ENCODE data around the gene SP1. TPM values are rescaled to one million over a fixed set of nuclear protein-coding genes. Genes with fewer than 3 reads are reported as not detected.
"Not testable (repeated sequence)": the region's sequence is repeated elsewhere in the genome, so short reads cannot be mapped to it uniquely, and the experiment has no call there.

SP1 gene
- total RNA-seq, 6 experiments from 2014 or later: 38.2 to 51.8 (median 43.5) TPM

DNA sequence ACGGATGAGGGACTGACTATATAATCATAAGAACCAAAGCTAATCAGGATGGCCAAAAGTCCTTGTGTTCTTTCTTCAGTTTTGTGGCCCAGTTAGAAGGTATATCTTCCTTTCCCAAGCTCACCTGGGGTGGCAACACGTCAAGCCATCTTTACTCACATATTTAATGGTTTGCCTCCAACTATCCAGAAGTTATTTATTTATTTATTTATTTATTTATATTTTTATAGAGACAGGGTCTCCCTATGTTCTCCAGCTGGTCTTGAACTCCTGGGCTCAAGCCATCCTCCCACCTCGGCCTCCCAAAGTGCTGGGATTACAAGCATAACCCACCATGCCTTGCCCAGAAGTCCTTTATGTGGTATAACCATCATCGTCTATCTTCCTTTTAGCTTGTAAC, 32.1 kb upstream of the SP1 start:
- H3K9me3 Mint-ChIP-seq: no peaks in the 10 kb centered on the region
- no peak overlapping the region for H3K27ac Mint-ChIP-seq
- peaks cover 2% of the 10 kb centered on the region; the same call in 1 of the 2 replicates for H3K27me3 Mint-ChIP-seq (ENCODE audit: insufficient read depth)
- H3K4me1 Mint-ChIP-seq (ENCODE audit: low read depth): peaks cover 34% of the 10 kb centered on the region
- H3K36me3 Mint-ChIP-seq (ENCODE audit: low read depth): no peaks in the 10 kb centered on the region
- no peak for DNase-seq
- TF ChIP-seq CTCF (IDR thresholded peaks at IDR 0.05): no peak
- no peak overlapping the region for H3K4me3 Mint-ChIP-seq

GRCh38 chr12:53352331-53353256, 27.4 kb upstream of the SP1 start:
- no peak overlapping the region for H3K4me3 Mint-ChIP-seq
- no peaks in the 10 kb centered on the region for H3K9me3 Mint-ChIP-seq
- H3K27me3 Mint-ChIP-seq (ENCODE audit: insufficient read depth): peaks cover 3% of the 10 kb centered on the region
- peak; percentile 80 for DNase-seq
- H3K27ac Mint-ChIP-seq: no peak overlapping the region
- H3K4me1 Mint-ChIP-seq (ENCODE audit: low read depth): peaks cover 18% of the 10 kb centered on the region
- H3K36me3 Mint-ChIP-seq (ENCODE audit: low read depth): no peaks in the 10 kb centered on the region
- peak; percentile 95 for TF ChIP-seq CTCF (IDR thresholded peaks at IDR 0.05)

- no peaks in the 10 kb centered on the region for H3K36me3 Mint-ChIP-seq (ENCODE audit: low read depth)
- peaks cover 18% of the 10 kb centered on the region for H3K4me1 Mint-ChIP-seq (ENCODE audit: low read depth)
- DNase-seq: no peak
- H3K4me3 Mint-ChIP-seq: no peak overlapping the region
- no peak overlapping the region for H3K27ac Mint-ChIP-seq
- H3K9me3 Mint-ChIP-seq: no peaks in the 10 kb centered on the region
- TF ChIP-seq CTCF (IDR thresholded peaks at IDR 0.05): no peak
- peaks cover 3% of the 10 kb centered on the region for H3K27me3 Mint-ChIP-seq (ENCODE audit: insufficient read depth)
Observed at GRCh38 chr12:53353257-53353655, 26.7 kb upstream of the SP1 start.

DNA sequence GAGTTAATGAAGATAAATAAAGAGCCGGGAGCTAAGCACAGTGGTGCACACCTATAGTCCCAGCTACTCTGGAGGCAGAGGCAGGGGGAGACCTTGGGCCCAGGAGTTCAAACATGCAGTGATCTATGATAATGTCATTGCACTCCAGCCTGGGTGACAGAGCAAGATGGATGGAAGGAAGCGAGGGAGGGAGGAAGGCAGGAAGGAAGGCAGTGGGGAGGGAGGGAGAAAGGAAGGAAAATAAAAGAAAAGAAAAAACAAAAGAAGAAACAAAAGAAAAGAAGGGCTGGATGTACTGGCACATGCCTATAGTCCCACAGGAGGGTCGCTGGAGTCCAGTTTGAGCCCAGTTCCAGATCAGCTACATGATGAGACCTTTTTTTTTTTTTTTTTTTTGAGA, 24.9 kb upstream of the SP1 start:
- no peak overlapping the region for H3K27ac Mint-ChIP-seq
- H3K4me3 Mint-ChIP-seq: no peak overlapping the region
- TF ChIP-seq CTCF (IDR thresholded peaks at IDR 0.05): no peak
- H3K4me1 Mint-ChIP-seq (ENCODE audit: low read depth): peaks cover 8% of the 10 kb centered on the region
- H3K36me3 Mint-ChIP-seq (ENCODE audit: low read depth): no peaks in the 10 kb centered on the region
- H3K27me3 Mint-ChIP-seq (ENCODE audit: insufficient read depth): peaks cover 3% of the 10 kb centered on the region
- no peaks in the 10 kb centered on the region for H3K9me3 Mint-ChIP-seq
- no peak for DNase-seq

- H3K27me3 Mint-ChIP-seq (ENCODE audit: insufficient read depth): peaks cover 5% of the 10 kb centered on the region
- no peaks in the 10 kb centered on the region for H3K36me3 Mint-ChIP-seq (ENCODE audit: low read depth)
- no peak for TF ChIP-seq CTCF (IDR thresholded peaks at IDR 0.05)
- H3K9me3 Mint-ChIP-seq: peaks cover 3% of the 10 kb centered on the region; the same call in 1 of the 2 replicates
- no peaks in the 10 kb centered on the region for H3K4me1 Mint-ChIP-seq (ENCODE audit: low read depth)
- no peak overlapping the region for H3K27ac Mint-ChIP-seq
- H3K4me3 Mint-ChIP-seq: no peak overlapping the region
- no peak for DNase-seq
Observed at GRCh38 chr12:53358836-53359419, 21.0 kb upstream of the SP1 start.

DNA sequence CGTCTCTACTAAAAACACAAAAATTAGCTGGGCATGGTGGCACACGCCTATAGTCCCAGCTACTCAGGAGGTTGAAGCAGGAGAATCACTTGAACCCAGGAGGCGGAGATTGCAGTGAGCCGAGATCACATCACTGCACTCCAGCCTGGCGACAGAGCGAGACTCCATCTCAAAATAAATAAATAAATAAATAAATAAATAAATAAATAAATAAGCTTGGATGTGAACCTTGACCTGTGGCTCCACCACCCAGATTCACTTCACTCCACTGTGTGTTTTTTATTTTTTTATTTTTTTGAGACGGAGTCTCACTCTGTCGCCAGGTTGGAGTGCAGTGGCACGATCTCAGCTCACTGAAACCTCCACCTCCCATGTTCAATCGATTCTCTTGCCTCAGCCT, 18.3 kb upstream of the SP1 start:
- not testable (repeated sequence) for H3K36me3 Mint-ChIP-seq (ENCODE audit: low read depth); H3K27me3 Mint-ChIP-seq (ENCODE audit: insufficient read depth); H3K27ac Mint-ChIP-seq; DNase-seq; H3K4me3 Mint-ChIP-seq; H3K9me3 Mint-ChIP-seq
- H3K4me1 Mint-ChIP-seq (ENCODE audit: low read depth): peaks cover 13% of the 10 kb centered on the region

All from HFFc6 (cell line).